ENCODE results near the gene CPPED1.

DNA sequence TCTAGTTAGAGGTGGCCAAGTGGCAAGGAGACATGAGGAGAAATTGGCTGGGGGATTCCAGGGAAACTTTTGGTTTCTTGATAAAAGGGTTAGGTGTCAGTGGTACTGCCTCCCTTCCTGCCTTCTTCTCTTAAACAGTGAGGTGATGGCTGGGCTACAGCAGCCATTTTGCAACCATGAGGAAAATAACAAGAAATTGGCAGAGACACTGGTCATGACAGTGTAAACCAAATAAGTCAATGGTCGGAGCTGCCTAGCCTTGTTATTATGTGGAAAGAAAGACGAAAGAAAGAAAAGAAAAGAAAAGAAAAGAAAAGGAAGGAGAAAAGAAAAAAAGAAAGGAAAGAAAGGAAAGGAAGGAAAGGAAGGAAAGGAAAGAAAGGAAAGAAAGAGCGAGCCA lies 63.9 kb downstream of the CPPED1 start:
- TF ChIP-seq, protein P1, sequence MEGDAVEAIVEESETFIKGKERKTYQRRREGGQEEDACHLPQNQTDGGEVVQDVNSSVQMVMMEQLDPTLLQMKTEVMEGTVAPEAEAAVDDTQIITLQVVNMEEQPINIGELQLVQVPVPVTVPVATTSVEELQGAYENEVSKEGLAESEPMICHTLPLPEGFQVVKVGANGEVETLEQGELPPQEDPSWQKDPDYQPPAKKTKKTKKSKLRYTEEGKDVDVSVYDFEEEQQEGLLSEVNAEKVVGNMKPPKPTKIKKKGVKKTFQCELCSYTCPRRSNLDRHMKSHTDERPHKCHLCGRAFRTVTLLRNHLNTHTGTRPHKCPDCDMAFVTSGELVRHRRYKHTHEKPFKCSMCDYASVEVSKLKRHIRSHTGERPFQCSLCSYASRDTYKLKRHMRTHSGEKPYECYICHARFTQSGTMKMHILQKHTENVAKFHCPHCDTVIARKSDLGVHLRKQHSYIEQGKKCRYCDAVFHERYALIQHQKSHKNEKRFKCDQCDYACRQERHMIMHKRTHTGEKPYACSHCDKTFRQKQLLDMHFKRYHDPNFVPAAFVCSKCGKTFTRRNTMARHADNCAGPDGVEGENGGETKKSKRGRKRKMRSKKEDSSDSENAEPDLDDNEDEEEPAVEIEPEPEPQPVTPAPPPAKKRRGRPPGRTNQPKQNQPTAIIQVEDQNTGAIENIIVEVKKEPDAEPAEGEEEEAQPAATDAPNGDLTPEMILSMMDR (conservative IDR thresholded peaks at IDR 0.05), result no peak
- no peak for TF ChIP-seq ZFX (IDR thresholded peaks at IDR 0.05)
